HL-60 (cell line): ENCODE measurements around the gene TYK2.

Experiments
- DNase-seq, 2 experiments: peaks; one replicate each; pipeline ENCODE4 v3.0.0-alpha.2; 2010 to 2020; ENCODE audit warnings: low read depth in 1 of 2, low spot score in 1 of 2
- H3K27ac ChIP-seq: fragments of 250-450 bp; sonication (Bioruptor Pico); replicated peaks from 2 replicates; pipeline ENCODE4 v1.5.1; 2020; ENCODE audit warnings: mild to moderate bottlenecking, moderate library complexity
- H3K27me3 ChIP-seq: fragments of 250-450 bp; sonication (Bioruptor Pico); 2 replicates; pipeline ENCODE4 v1.5.1; 2021; ENCODE audit warnings: mild to moderate bottlenecking, moderate library complexity; ENCODE audit not compliant: insufficient read depth, poor library complexity, severe bottlenecking
- H3K4me3 ChIP-seq: replicated peaks from 2 replicates; pipeline ENCODE4 v1.5.1; 2011; ENCODE audit warnings: mild to moderate bottlenecking, control low read depth, low read length; ENCODE audit not compliant: insufficient read depth
- CTCF ChIP-seq: IDR thresholded peaks from one replicate; pipeline ENCODE4 v1.5.1; 2011; ENCODE audit warnings: low read length, control low read depth, inconsistent platforms; ENCODE audit not compliant: insufficient read depth
- GABPA ChIP-seq: IDR thresholded peaks from 2 replicates; pipeline ENCODE4 v1.6.1; 2012; ENCODE audit warnings: low read depth
- POLR2AphosphoS5 ChIP-seq: IDR thresholded peaks from 2 replicates; pipeline ENCODE4 v1.6.1; 2012; ENCODE audit warnings: low read depth
- REST ChIP-seq: IDR thresholded peaks from 2 replicates; pipeline ENCODE4 v1.6.1; 2012; ENCODE audit warnings: low read depth; ENCODE audit not compliant: insufficient replicate concordance
- SPI1 ChIP-seq: IDR thresholded peaks from 2 replicates; pipeline ENCODE4 v1.6.1; 2012; ENCODE audit warnings: low read depth, mild to moderate bottlenecking, borderline replicate concordance

TYK2 gene

GRCh38 chr19:10364644-10365043 lies 15.7 kb downstream of the TYK2 start:
- TF ChIP-seq POLR2AphosphoS5 (no peak), CTCF (no peak), REST (no peak), SPI1 (no peak), GABPA (no peak)
- H3K27ac ChIP-seq = no peak overlapping the region
- DNase-seq = no peak
- no peaks in the 10 kb centered on the region for H3K27me3 ChIP-seq
- no peak overlapping the region for H3K4me3 ChIP-seq

GRCh38 chr19:10363789-10364281 lies 16.5 kb downstream of the TYK2 start:
- no peak overlapping the region for H3K27ac ChIP-seq
- TF ChIP-seq GABPA (no peak), POLR2AphosphoS5 (no peak), CTCF (no peak), SPI1 (no peak), REST (no peak)
- H3K27me3 ChIP-seq = no peaks in the 10 kb centered on the region
- H3K4me3 ChIP-seq = no peak overlapping the region
- no peak for DNase-seq

- DNase-seq = no peak
- H3K27me3 ChIP-seq = no peaks in the 10 kb centered on the region
- no peak for TF ChIP-seq POLR2AphosphoS5
- TF ChIP-seq SPI1 = no peak
- no peak for TF ChIP-seq GABPA
- no peak for TF ChIP-seq REST
- no peak overlapping the region for H3K4me3 ChIP-seq
- no peak overlapping the region for H3K27ac ChIP-seq
Observed at GRCh38 chr19:10362259-10362658, 18.1 kb downstream of the TYK2 start.

- Histone ChIP-seq H3K27me3 (no peaks in the 10 kb centered on the region), H3K4me3 (no peak overlapping the region), H3K27ac (no peak overlapping the region)
- DNase-seq = no peak
- TF ChIP-seq CTCF (no peak), GABPA (no peak), SPI1 (no peak), REST (no peak), POLR2AphosphoS5 (no peak)
Observed at GRCh38 chr19:10361569-10362011, 18.8 kb downstream of the TYK2 start.
